ENCODE data around the gene FYB1. TPM values are rescaled to one million over a fixed set of nuclear protein-coding genes. Genes with fewer than 3 reads are reported as not detected.
A peak's percentile ranks its signal among the peaks of the same experiment; 100 is the strongest.

FYB1 gene
- total and polyA plus RNA-seq, 2 of the 4 experiments (the other 2 are of a cell fraction) = not detected

DNA sequence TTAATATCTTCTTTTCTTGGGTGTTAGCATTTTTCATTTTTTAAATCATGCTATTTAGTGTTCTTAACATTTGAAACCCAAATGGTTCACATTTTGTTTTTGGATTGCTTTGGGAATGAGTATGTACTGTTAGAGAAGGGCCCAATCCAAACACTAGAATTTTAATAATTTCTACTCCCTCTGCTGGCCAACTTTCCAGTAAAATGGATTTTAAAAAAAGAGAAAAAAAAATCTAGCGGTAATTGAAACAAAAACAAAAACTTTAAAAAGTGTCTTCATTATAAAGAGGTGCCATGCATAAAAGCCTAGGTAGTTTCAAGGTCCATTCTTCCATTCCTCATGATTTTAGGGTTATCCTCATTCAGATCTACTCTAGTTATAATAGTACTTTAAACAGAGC is 113.0 kb downstream of the FYB1 start:
- no peak overlapping the region; the same call in 1 of the 2 replicates for H2BK20ac ChIP-seq (ENCODE audit: low read depth, low read length)
- H3K27me3 ChIP-seq (ENCODE audit: control insufficient read depth, insufficient read depth, low read length) = no peaks in the 10 kb centered on the region
- dilution Hi-C loops (cut with HindIII; ENCODE audit: low sequenced_read_pairs, unreplicated experiment) (no loop called here), intact Hi-C loops (cut with micrococcal nuclease) (loop anchor here (1.0 kb wide), 1 partner anchor 112 kb away; no protein-coding TSS in a partner anchor), in situ Hi-C loops (cut with MboI; ENCODE audit: low sequenced_read_pairs) (no loop called here)
- no peaks in the 10 kb centered on the region for H3K9me3 ChIP-seq (ENCODE audit: control insufficient read depth, insufficient read depth, low read length)
- no peak overlapping the region for H3K9ac ChIP-seq (ENCODE audit: low read depth, low read length)
- H2AK9ac ChIP-seq (replicated peaks; ENCODE audit: low read depth, low read length, poor library complexity) = no peak overlapping the region
- H3K14ac ChIP-seq (replicated peaks; ENCODE audit: low read depth, low read length) = no peak overlapping the region
- TF ChIP-seq, protein P1, sequence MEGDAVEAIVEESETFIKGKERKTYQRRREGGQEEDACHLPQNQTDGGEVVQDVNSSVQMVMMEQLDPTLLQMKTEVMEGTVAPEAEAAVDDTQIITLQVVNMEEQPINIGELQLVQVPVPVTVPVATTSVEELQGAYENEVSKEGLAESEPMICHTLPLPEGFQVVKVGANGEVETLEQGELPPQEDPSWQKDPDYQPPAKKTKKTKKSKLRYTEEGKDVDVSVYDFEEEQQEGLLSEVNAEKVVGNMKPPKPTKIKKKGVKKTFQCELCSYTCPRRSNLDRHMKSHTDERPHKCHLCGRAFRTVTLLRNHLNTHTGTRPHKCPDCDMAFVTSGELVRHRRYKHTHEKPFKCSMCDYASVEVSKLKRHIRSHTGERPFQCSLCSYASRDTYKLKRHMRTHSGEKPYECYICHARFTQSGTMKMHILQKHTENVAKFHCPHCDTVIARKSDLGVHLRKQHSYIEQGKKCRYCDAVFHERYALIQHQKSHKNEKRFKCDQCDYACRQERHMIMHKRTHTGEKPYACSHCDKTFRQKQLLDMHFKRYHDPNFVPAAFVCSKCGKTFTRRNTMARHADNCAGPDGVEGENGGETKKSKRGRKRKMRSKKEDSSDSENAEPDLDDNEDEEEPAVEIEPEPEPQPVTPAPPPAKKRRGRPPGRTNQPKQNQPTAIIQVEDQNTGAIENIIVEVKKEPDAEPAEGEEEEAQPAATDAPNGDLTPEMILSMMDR (conservative IDR thresholded peaks at IDR 0.05; ENCODE audit: low read depth, low read length) = peak; percentile 45
- TF ChIP-seq NFE2L2 (IDR thresholded peaks at IDR 0.05; ENCODE audit: low read depth, low read length) = no peak
- TF ChIP-seq MAZ (IDR thresholded peaks at IDR 0.05; ENCODE audit: borderline replicate concordance, low read depth, low read length) = no peak
- TF ChIP-seq CHD1 (IDR thresholded peaks at IDR 0.05; ENCODE audit: low read depth, low read length) = no peak
- peak; percentile 35; the same call in 1 of the 2 replicates for TF ChIP-seq SMC3 (IDR thresholded peaks at IDR 0.05; ENCODE audit: low read depth, low read length)
- TF ChIP-seq RAD21 (IDR thresholded peaks at IDR 0.05; ENCODE audit: low read length) = no peak
- no peak overlapping the region for H2AFZ ChIP-seq (replicated peaks; ENCODE audit: low read length, poor library complexity)
- no peak overlapping the region for H3K4ac ChIP-seq (ENCODE audit: low read depth, low read length)
- H4K20me1 ChIP-seq (ENCODE audit: insufficient read depth, low read length) = no peaks in the 10 kb centered on the region
- H2BK120ac ChIP-seq (ENCODE audit: low read depth, low read length) = no peak overlapping the region
- peaks cover 9% of the 10 kb centered on the region for H3K4me1 ChIP-seq (ENCODE audit: control insufficient read depth, insufficient read depth, low read length)
- ATAC-seq (ENCODE audit: low read depth) (no peak), DNase-seq (peak; percentile 27)
- H3K9me1 ChIP-seq (ENCODE audit: insufficient read depth, low read length) = peaks cover 13% of the 10 kb centered on the region
- ChIA-PET CTCF (no interaction called here), POLR2A (ENCODE audit: unreplicated experiment) (no interaction called here)
- H2BK15ac ChIP-seq (ENCODE audit: low read depth, low read length) = no peak overlapping the region; the same call in 2 of the 3 replicates
- no peak overlapping the region for H3K56ac ChIP-seq (ENCODE audit: extremely low read depth, insufficient read depth, low read length)
- no peak overlapping the region for H4K91ac ChIP-seq (ENCODE audit: insufficient read depth, low read depth, low read length)
- H3K36me3 ChIP-seq (ENCODE audit: control insufficient read depth, insufficient read depth, low read length) = no peaks in the 10 kb centered on the region
- no CpG with 5 or more reads among the region's 1 CpG for WGBS, 2 experiments (ENCODE audit: extremely low coverage in 2 of 2, insufficient read length in 1 of 2)
- no peak overlapping the region for H3K4me2 ChIP-seq (ENCODE audit: low read depth, low read length)
- H3K79me1 ChIP-seq (ENCODE audit: low read depth in 1 of 2, low read length in 2 of 2) = peaks cover 0 to 3% of the 10 kb centered on the region in 2 experiments; a peak in 1 of 4 replicates
- BruUV-seq (replicated peaks) = no TSS peak
- H2BK5ac ChIP-seq (ENCODE audit: low read depth, low read length, poor library complexity, severe bottlenecking) = peak overlapping the region; percentile 28
- H2AK5ac ChIP-seq (ENCODE audit: low read depth, low read length) = no peak overlapping the region
- H4K8ac ChIP-seq (ENCODE audit: low read depth in 2 of 2, low read length in 2 of 2) = no peak overlapping the region
- H4K5ac ChIP-seq (ENCODE audit: low read depth, low read length) = no peak overlapping the region
- no peak overlapping the region for H3K23ac ChIP-seq (ENCODE audit: low read depth, low read length)
- no peak overlapping the region for H3K18ac ChIP-seq (ENCODE audit: low read depth, low read length)
- H3K27ac ChIP-seq (ENCODE audit: insufficient read depth, low read length) = no peak overlapping the region
- H3K4me3 ChIP-seq (ENCODE audit: insufficient read depth, low read depth, low read length) = no peak overlapping the region
